Spleen (tissue), 11 donors: Measurements from ENCODE around the gene MITD1. TPM values are rescaled to one million over a fixed set of nuclear protein-coding genes. Genes with fewer than 3 reads are reported as not detected.
A peak's percentile ranks its signal among the peaks of the same experiment; 100 is the strongest.
"Not testable (repeated sequence)": the region's sequence is repeated elsewhere in the genome, so short reads cannot be mapped to it uniquely, and the experiment has no call there.

Experiments used
- DNase-seq: peaks from one replicate; pipeline ENCODE4 v3.0.0-alpha.2; 2020
- H3K27ac ChIP-seq, 8 donors: fragments of 200-600 bp; sonication (generic) in 7 of 8; 1 replicate in 4 of 8; 2 replicates in 4 of 8; pipeline versions ENCODE4 v1.5.0 to v1.8.0; 2016 to 2021; ENCODE audit warnings: inconsistent platforms in 4 of 8, mild to moderate bottlenecking in 4 of 8, moderate library complexity in 1 of 8
- H3K27me3 ChIP-seq, 7 donors: fragments of 200-600 bp; sonication (generic) in 6 of 7; replicated peaks in 1 of 7; 1 replicate in 4 of 7; 2 replicates in 3 of 7; pipeline versions ENCODE4 v1.5.0 to v1.8.0; 2016 to 2021; ENCODE audit warnings: inconsistent platforms in 3 of 7, mild to moderate bottlenecking in 1 of 7
- H3K36me3 ChIP-seq, 6 donors: fragments of 200-600 bp; sonication (generic) in 5 of 6; 1 replicate in 4 of 6; 2 replicates in 2 of 6; pipeline versions ENCODE4 v1.5.0 to v1.8.0; 2016 to 2021; ENCODE audit warnings: inconsistent platforms in 2 of 6
- H3K4me1 ChIP-seq, 6 donors: fragments of 200-600 bp; sonication (generic) in 5 of 6; 1 replicate in 3 of 6; 2 replicates in 3 of 6; pipeline versions ENCODE4 v1.5.0 to v1.8.0; 2016 to 2021; ENCODE audit warnings: inconsistent platforms in 3 of 6
- H3K4me3 ChIP-seq, 8 donors: fragments of 200-600 bp; sonication (generic) in 7 of 8; 1 replicate in 4 of 8; 2 replicates in 4 of 8; pipeline versions ENCODE4 v1.5.0 to v1.8.0; 2016 to 2021; ENCODE audit warnings: inconsistent platforms in 4 of 8, mild to moderate bottlenecking in 4 of 8, moderate library complexity in 2 of 8
- H3K9me3 ChIP-seq, 8 donors: fragments of 200-600 bp; sonication (generic) in 7 of 8; 1 replicate in 4 of 8; 2 replicates in 4 of 8; pipeline versions ENCODE4 v1.5.0 to v1.8.0; 2016 to 2021; ENCODE audit warnings: inconsistent platforms in 4 of 8
- CTCF ChIP-seq, 11 experiments: fragments of 200-600 bp in 7 of 11; fragments of 450-650 bp in 4 of 11; sonication (generic) in 4 of 11; IDR thresholded peaks in 8 of 11; conservative IDR thresholded peaks in 3 of 11; 1 replicate in 7 of 11; 2 replicates in 4 of 11; pipeline versions ENCODE4 v1.4.0 to v1.8.0; 2016 to 2021; ENCODE audit warnings: antibody characterized with exemption in 11 of 11, inconsistent platforms in 4 of 11, mild to moderate bottlenecking in 1 of 11
- POLR2A ChIP-seq, 3 donors: fragments of 450-650 bp; IDR thresholded peaks; one replicate each; pipeline ENCODE4 v1.5.1; 2017; ENCODE audit warnings: antibody characterized with exemption in 3 of 3, mild to moderate bottlenecking in 1 of 3
- POLR2AphosphoS5 ChIP-seq, 3 donors: sonication (generic); formaldehyde crosslinking; IDR thresholded peaks; one replicate each; pipeline ENCODE4 v1.5.1; 2017; ENCODE audit warnings: antibody characterized with exemption in 3 of 3
- WGBS, 5 donors: extraction: QIAGEN DNeasy Blood & Tissue Kit in 3 of 5; methylation state at CpG; one replicate each; pipeline versions ENCODE4 v1.1.5 to v1.1.7; 2013 to 2018; 5-methylcytosine and 5-hydroxymethylcytosine counted together
- intact Hi-C: fragments of 100-400 bp; cut with DNase I; formaldehyde crosslinking; loops from one replicate; pipeline ENCODE4 v1.15.0; 2023; ENCODE audit warnings: low total_unique reads
- polyA plus RNA-seq, 3 donors: library from polyadenylated mRNA; stranded (reverse); fragments of 200-250 nt; gene quantifications; one replicate each; pipeline ENCODE4 v1.2.1, GENCODE V29; 2013
- total RNA-seq, 7 donors: library from RNA; depleted of rRNA in 3 of 7; stranded (reverse); fragments of >200 nt in 3 of 7; fragmentation: NEBNext Ultra II Directional in 4 of 7; extraction: Animal tissue kit (Norgen Biotek cat#: 25700) in 4 of 7; gene quantifications; one replicate each; pipeline versions ENCODE4 v1.1.0 to v1.2.1, GENCODE V29; 2016 to 2021
- donor health status: healthy with polysubstance abuse.
- donor health status: DM: no; HTN: no; CAD: no; lungs with moderate emphysema.
- donor health status: DM: no; HTN: no; CAD: no.
- donor health status: Bipolar disorder and iron deficiency.
- donor health status: healthy.
- donor health status: DM: no; HTN: no; CAD: no.
- donor health status: DM: yes; HTN: yes; CAD: no.

MITD1 gene
- total and polyA plus RNA-seq, 10 donors: 30.4 to 72.4 (median 40.0) TPM

- DNase-seq: no peak
- TF ChIP-seq CTCF (IDR thresholded peaks at IDR 0.05 in 8 of 11, conservative IDR thresholded peaks at IDR 0.05 in 3 of 11) (no peak), POLR2A (IDR thresholded peaks at IDR 0.05) (peak in 1 of 3 donors; percentile 63)
- WGBS, 5 donors: 0 to 2% (median 0%) methylated on average over 20 to 21 of the region's 21 CpGs
- Histone ChIP-seq H3K9me3 (no peaks in the 10 kb centered on the region), H3K36me3 (no peaks in the 10 kb centered on the region), H3K4me3 (peak overlapping the region; percentile 66 to 96 (median 81)), H3K4me1 (peaks cover 0 to 36% (median 19%) of the 10 kb centered on the region in 6 donors), H3K27me3 (no peaks in the 10 kb centered on the region), H3K27ac (peak overlapping the region; percentile 79 to 97 (median 90))
- intact Hi-C loops: no loop called here
Observed at GRCh38 chr2:99140860-99141109, 40.1 kb downstream of the MITD1 start.

GRCh38 chr2:99140056-99140859 lies 40.6 kb downstream of the MITD1 start:
- intact Hi-C loops: no loop called here
- DNase-seq: no peak
- WGBS, 5 donors: 30 to 35% (median 32%) methylated on average over 17 of the region's 17 CpGs
- H3K27ac ChIP-seq: peak overlapping the region; percentile 79 to 97 (median 90)
- H3K27me3 ChIP-seq: no peaks in the 10 kb centered on the region
- H3K4me3 ChIP-seq: peak overlapping the region; percentile 66 to 96 (median 81)
- peaks cover 0 to 36% (median 19%) of the 10 kb centered on the region in 6 donors for H3K4me1 ChIP-seq
- no peaks in the 10 kb centered on the region for H3K9me3 ChIP-seq
- TF ChIP-seq POLR2A (IDR thresholded peaks at IDR 0.05) (no peak), POLR2AphosphoS5 (IDR thresholded peaks at IDR 0.05) (no peak), CTCF (IDR thresholded peaks at IDR 0.05 in 8 of 11, conservative IDR thresholded peaks at IDR 0.05 in 3 of 11) (no peak)
- H3K36me3 ChIP-seq: no peaks in the 10 kb centered on the region

- WGBS, 5 donors: 92 to 98% (median 96%) methylated on average over 4 of the region's 4 CpGs
- H3K4me3 ChIP-seq: no peak overlapping the region
- DNase-seq: no peak
Observed at GRCh38 chr2:99139003-99139402, 41.9 kb downstream of the MITD1 start.

GRCh38 chr2:99135044-99135556 lies 45.8 kb downstream of the MITD1 start:
- peaks cover 0 to 49% (median 37%) of the 10 kb centered on the region in 8 donors for H3K9me3 ChIP-seq
- H3K36me3 ChIP-seq, H3K4me3 ChIP-seq, DNase-seq, H3K27ac ChIP-seq, H3K4me1 ChIP-seq, H3K27me3 ChIP-seq, intact Hi-C loops: not testable (repeated sequence)
- WGBS, 5 donors: 79 to 94% (median 87%) methylated on average over 2 of the region's 2 CpGs

More at GRCh38 chr2:99139003-99139402, 41.9 kb downstream of the MITD1 start:
- Histone ChIP-seq H3K36me3 (peaks cover 0 to 4% (median 0%) of the 10 kb centered on the region in 6 donors), H3K9me3 (peaks cover 0 to 10% (median 0%) of the 10 kb centered on the region in 8 donors), H3K27me3 (no peaks in the 10 kb centered on the region), H3K27ac (no peak overlapping the region), H3K4me1 (peaks cover 0 to 32% (median 19%) of the 10 kb centered on the region in 6 donors)
- intact Hi-C loops: no loop called here
- TF ChIP-seq CTCF (IDR thresholded peaks at IDR 0.05 in 8 of 11, conservative IDR thresholded peaks at IDR 0.05 in 3 of 11): no peak
- no peak for TF ChIP-seq POLR2AphosphoS5 (IDR thresholded peaks at IDR 0.05)
- TF ChIP-seq POLR2A (IDR thresholded peaks at IDR 0.05): no peak
